Body of pancreas (tissue), 4 donors: ENCODE data around the gene NQO2.

Experiments used
- CTCF ChIP-seq, 7 experiments: fragments of 450-650 bp in 4 of 7; fragments of 200-600 bp in 3 of 7; sonication (generic) in 3 of 7; IDR thresholded peaks; one replicate each; pipeline ENCODE4 v1.5.1; 2016 to 2019; ENCODE audit warnings: antibody characterized with exemption in 7 of 7
- POLR2A ChIP-seq, 3 donors: fragments of 450-650 bp; IDR thresholded peaks; one replicate each; pipeline ENCODE4 v1.6.1; 2016; ENCODE audit warnings: antibody characterized with exemption in 3 of 3, mild to moderate bottlenecking in 2 of 3

DNA sequence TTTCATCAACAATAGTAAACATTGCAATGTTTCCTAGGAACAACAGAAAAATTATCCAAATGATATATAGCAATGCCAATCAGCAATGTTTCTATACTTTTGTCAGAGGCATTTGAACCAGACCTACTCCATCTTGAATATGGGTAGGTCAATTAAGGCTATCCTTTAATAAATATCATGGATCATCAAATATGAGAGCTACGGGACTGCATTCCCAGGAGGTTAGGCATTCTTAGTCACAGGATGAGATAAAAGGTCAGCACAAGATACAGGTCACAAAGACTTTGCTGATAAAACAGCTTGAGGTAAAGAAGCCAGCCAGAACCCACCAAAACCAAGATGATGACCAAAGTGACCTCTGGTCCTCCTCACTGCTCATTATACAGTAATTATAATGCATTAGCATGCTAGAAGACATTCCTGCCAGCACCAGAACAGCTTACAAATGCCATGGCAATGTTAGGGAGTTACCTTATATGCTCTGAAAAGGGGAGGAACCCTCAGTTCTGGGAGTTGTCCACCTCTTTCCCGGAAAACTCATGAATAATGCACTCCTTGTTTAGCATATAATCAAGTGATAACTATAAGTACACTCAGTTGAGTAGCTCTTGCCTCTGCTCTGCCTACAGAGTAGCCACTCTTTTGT is 19.8 kb upstream of the NQO2 start:
- TF ChIP-seq CTCF (IDR thresholded peaks at IDR 0.05) (no peak), POLR2A (IDR thresholded peaks at IDR 0.05) (no peak)
